ENCODE measurements around the gene MAN2C1.
"Not testable (repeated sequence)": the region's sequence is repeated elsewhere in the genome, so short reads cannot be mapped to it uniquely, and the experiment has no call there.

MAN2C1 gene

GRCh38 chr15:75361361-75361988, 6.9 kb downstream of the MAN2C1 start:
- DNase-seq (ENCODE audit: low read depth) = no peak

- DNase-seq (ENCODE audit: low read depth) = no peak
Measured at GRCh38 chr15:75360856-75361255, 7.6 kb downstream of the MAN2C1 start.

GRCh38 chr15:75360391-75360790, 8.0 kb downstream of the MAN2C1 start:
- DNase-seq (ENCODE audit: low read depth) = no peak

GRCh38 chr15:75359537-75360250, 8.7 kb downstream of the MAN2C1 start:
- no peak for DNase-seq (ENCODE audit: low read depth)

GRCh38 chr15:75358771-75359536, 9.5 kb downstream of the MAN2C1 start:
- no peak for DNase-seq (ENCODE audit: low read depth)

- DNase-seq (ENCODE audit: low read depth) = no peak
Measured at GRCh38 chr15:75357976-75358673, 10.3 kb downstream of the MAN2C1 start.

GRCh38 chr15:75356517-75356916, 11.9 kb downstream of the MAN2C1 start:
- no peak for DNase-seq (ENCODE audit: low read depth)

GRCh38 chr15:75356006-75356405, 12.4 kb downstream of the MAN2C1 start:
- DNase-seq (ENCODE audit: low read depth) = no peak

- DNase-seq (ENCODE audit: low read depth) = no peak
Measured at GRCh38 chr15:75355369-75355768, 13.0 kb downstream of the MAN2C1 start.

- DNase-seq (ENCODE audit: low read depth) = no peak
Measured at GRCh38 chr15:75354454-75354853, 14.0 kb downstream of the MAN2C1 start.

GRCh38 chr15:75353604-75354003, 14.8 kb downstream of the MAN2C1 start:
- DNase-seq (ENCODE audit: low read depth) = no peak

GRCh38 chr15:75352186-75353080, 16.0 kb downstream of the MAN2C1 start:
- no peak for DNase-seq (ENCODE audit: low read depth)

- DNase-seq (ENCODE audit: low read depth) = no peak
Measured at GRCh38 chr15:75350601-75351361, 17.6 kb downstream of the MAN2C1 start.

GRCh38 chr15:75349851-75350588, 18.4 kb downstream of the MAN2C1 start:
- peak; percentile 44 for DNase-seq (ENCODE audit: low read depth)

- not testable (repeated sequence) for DNase-seq (ENCODE audit: low read depth)
Measured at GRCh38 chr15:75349351-75349669, 19.1 kb downstream of the MAN2C1 start.

- DNase-seq (ENCODE audit: low read depth) = no peak
Measured at GRCh38 chr15:75348562-75349350, 19.7 kb downstream of the MAN2C1 start.

- no peak for DNase-seq (ENCODE audit: low read depth)
Measured at GRCh38 chr15:75348034-75348561, 20.3 kb downstream of the MAN2C1 start.

- no peak for DNase-seq (ENCODE audit: low read depth)
Measured at GRCh38 chr15:75347222-75348033, 21.0 kb downstream of the MAN2C1 start.

All from stimulated activated CD8-positive, alpha-beta memory T cell treated with anti-CD3 and anti-CD28 coated beads, Interleukin-15, amount 100 ng/mL, for 24 hours (primary cell).